Chondrocyte (in vitro differentiated cells): ENCODE data around the gene FGFBP3. TPM values are rescaled to one million over a fixed set of nuclear protein-coding genes. Genes with fewer than 3 reads are reported as not detected.

ENCODE experiments used
- DNase-seq: peaks from one replicate; pipeline ENCODE4 v3.0.0; 2021; ENCODE audit warnings: mixed read lengths, low spot score
- H3K27ac Mint-ChIP-seq: one replicate; pipeline ENCODE4 v1.8.0; 2021; ENCODE audit warnings: mild to moderate bottlenecking, moderate library complexity, mixed read lengths; ENCODE audit not compliant: unreplicated experiment
- H3K27me3 Mint-ChIP-seq: 2 replicates; pipeline ENCODE4 v1.8.0; 2021; ENCODE audit warnings: low read depth, mixed read lengths
- H3K36me3 Mint-ChIP-seq: 2 replicates; pipeline ENCODE4 v1.8.0; 2021; ENCODE audit warnings: low read depth, mixed read lengths
- H3K4me1 Mint-ChIP-seq: 2 replicates; pipeline ENCODE4 v1.8.0; 2021; ENCODE audit warnings: low read depth, mild to moderate bottlenecking, mixed read lengths
- H3K4me3 Mint-ChIP-seq: one replicate; pipeline ENCODE4 v1.8.0; 2021; ENCODE audit warnings: mild to moderate bottlenecking, moderate library complexity, mixed read lengths; ENCODE audit not compliant: unreplicated experiment
- H3K9me3 Mint-ChIP-seq: 2 replicates; pipeline ENCODE4 v1.8.0; 2021; ENCODE audit warnings: low read depth, mixed read lengths
- total RNA-seq: library from RNA; stranded (reverse); gene quantifications from 3 replicates; pipeline ENCODE4 v1.2.1, GENCODE V29; 2021
- TF ChIP-seq, protein P1 (sequence below): fragments of 200-600 bp; sonication (generic); IDR thresholded peaks from 2 replicates; pipeline ENCODE4 v1.5.0; 2021; ENCODE audit warnings: antibody characterized with exemption, mild to moderate bottlenecking, moderate library complexity

The FGFBP3 gene
- total RNA-seq, 1 donor from 2014 or later: 6.1 TPM

GRCh38 chr10:91941426-91941825 is 32.1 kb upstream of the FGFBP3 start:
- no peak for DNase-seq
- Mint-ChIP-seq H3K9me3 (no peaks in the 10 kb centered on the region), H3K36me3 (peaks cover 16% of the 10 kb centered on the region), H3K27me3 (no peaks in the 10 kb centered on the region), H3K4me1 (peaks cover 5% of the 10 kb centered on the region), H3K27ac (no peak overlapping the region), H3K4me3 (no peak overlapping the region)
- TF ChIP-seq, protein P1, sequence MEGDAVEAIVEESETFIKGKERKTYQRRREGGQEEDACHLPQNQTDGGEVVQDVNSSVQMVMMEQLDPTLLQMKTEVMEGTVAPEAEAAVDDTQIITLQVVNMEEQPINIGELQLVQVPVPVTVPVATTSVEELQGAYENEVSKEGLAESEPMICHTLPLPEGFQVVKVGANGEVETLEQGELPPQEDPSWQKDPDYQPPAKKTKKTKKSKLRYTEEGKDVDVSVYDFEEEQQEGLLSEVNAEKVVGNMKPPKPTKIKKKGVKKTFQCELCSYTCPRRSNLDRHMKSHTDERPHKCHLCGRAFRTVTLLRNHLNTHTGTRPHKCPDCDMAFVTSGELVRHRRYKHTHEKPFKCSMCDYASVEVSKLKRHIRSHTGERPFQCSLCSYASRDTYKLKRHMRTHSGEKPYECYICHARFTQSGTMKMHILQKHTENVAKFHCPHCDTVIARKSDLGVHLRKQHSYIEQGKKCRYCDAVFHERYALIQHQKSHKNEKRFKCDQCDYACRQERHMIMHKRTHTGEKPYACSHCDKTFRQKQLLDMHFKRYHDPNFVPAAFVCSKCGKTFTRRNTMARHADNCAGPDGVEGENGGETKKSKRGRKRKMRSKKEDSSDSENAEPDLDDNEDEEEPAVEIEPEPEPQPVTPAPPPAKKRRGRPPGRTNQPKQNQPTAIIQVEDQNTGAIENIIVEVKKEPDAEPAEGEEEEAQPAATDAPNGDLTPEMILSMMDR: no peak

- H3K4me1 Mint-ChIP-seq: peaks cover 9% of the 10 kb centered on the region
- H3K27ac Mint-ChIP-seq: no peak overlapping the region
- TF ChIP-seq, protein P1: no peak
- no peaks in the 10 kb centered on the region for H3K27me3 Mint-ChIP-seq
- no peak for DNase-seq
- H3K36me3 Mint-ChIP-seq: peaks cover 22% of the 10 kb centered on the region
- H3K4me3 Mint-ChIP-seq: no peak overlapping the region
- peaks cover under 1% of the 10 kb centered on the region for H3K9me3 Mint-ChIP-seq
Measured at GRCh38 chr10:91939653-91940052, 30.4 kb upstream of the FGFBP3 start.

- Mint-ChIP-seq H3K27me3 (no peaks in the 10 kb centered on the region), H3K36me3 (peaks cover 27% of the 10 kb centered on the region), H3K4me1 (peaks cover 19% of the 10 kb centered on the region), H3K4me3 (no peak overlapping the region), H3K27ac (no peak overlapping the region), H3K9me3 (peaks cover 3% of the 10 kb centered on the region)
- no peak for DNase-seq
- TF ChIP-seq, protein P1: no peak
Measured at GRCh38 chr10:91935886-91936285, 26.6 kb upstream of the FGFBP3 start.

- peaks cover 36% of the 10 kb centered on the region for H3K4me1 Mint-ChIP-seq
- DNase-seq: no peak
- no peaks in the 10 kb centered on the region for H3K27me3 Mint-ChIP-seq
- H3K27ac Mint-ChIP-seq: no peak overlapping the region
- H3K36me3 Mint-ChIP-seq: peaks cover 24% of the 10 kb centered on the region
- peaks cover 3% of the 10 kb centered on the region for H3K9me3 Mint-ChIP-seq
- TF ChIP-seq, protein P1: no peak
- H3K4me3 Mint-ChIP-seq: no peak overlapping the region
Measured at GRCh38 chr10:91932737-91933136, 23.5 kb upstream of the FGFBP3 start.

- peaks cover 20% of the 10 kb centered on the region for H3K36me3 Mint-ChIP-seq
- no peak for DNase-seq
- H3K9me3 Mint-ChIP-seq: peaks cover 3% of the 10 kb centered on the region
- H3K27ac Mint-ChIP-seq: peak overlapping the region; percentile 57
- H3K27me3 Mint-ChIP-seq: no peaks in the 10 kb centered on the region
- H3K4me1 Mint-ChIP-seq: peaks cover 45% of the 10 kb centered on the region
- H3K4me3 Mint-ChIP-seq: no peak overlapping the region
- TF ChIP-seq, protein P1: no peak
Measured at GRCh38 chr10:91931526-91932190, 22.4 kb upstream of the FGFBP3 start.
